A172 (cell line): ENCODE measurements around the gene PNPLA8. TPM values are rescaled to one million over a fixed set of nuclear protein-coding genes. Genes with fewer than 3 reads are reported as not detected.
A peak's percentile ranks its signal among the peaks of the same experiment; 100 is the strongest.
"Not testable (repeated sequence)": the region's sequence is repeated elsewhere in the genome, so short reads cannot be mapped to it uniquely, and the experiment has no call there.

Experiments
- DNase-seq: peaks from one replicate; pipeline ENCODE4 v3.0.0-alpha.2; 2015; ENCODE audit warnings: low spot score
- total RNA-seq: library from RNA; depleted of rRNA; stranded (reverse); fragments of >200 nt; shearing (Covaris generic); gene quantifications from 2 replicates; pipeline ENCODE4 v1.2.3, GENCODE V29; 2014; rRNA removed

The PNPLA8 gene
- total RNA-seq = 27.3 and 40.7 TPM in 2 replicates

- peak; percentile 99 for DNase-seq
These were observed at the start of gene PNPLA8 for GRCh38 chr7:108525985-108526767. Gene PNPLA8 (minus strand): TSS chr7:108526135. CDS start chr7:108515491, 10,644 bp downstream.

GRCh38 chr7:108575156-108575555 is 49.2 kb upstream of the PNPLA8 start:
- no peak for DNase-seq

GRCh38 chr7:108572480-108572879 is 46.5 kb upstream of the PNPLA8 start:
- no peak for DNase-seq

DNA sequence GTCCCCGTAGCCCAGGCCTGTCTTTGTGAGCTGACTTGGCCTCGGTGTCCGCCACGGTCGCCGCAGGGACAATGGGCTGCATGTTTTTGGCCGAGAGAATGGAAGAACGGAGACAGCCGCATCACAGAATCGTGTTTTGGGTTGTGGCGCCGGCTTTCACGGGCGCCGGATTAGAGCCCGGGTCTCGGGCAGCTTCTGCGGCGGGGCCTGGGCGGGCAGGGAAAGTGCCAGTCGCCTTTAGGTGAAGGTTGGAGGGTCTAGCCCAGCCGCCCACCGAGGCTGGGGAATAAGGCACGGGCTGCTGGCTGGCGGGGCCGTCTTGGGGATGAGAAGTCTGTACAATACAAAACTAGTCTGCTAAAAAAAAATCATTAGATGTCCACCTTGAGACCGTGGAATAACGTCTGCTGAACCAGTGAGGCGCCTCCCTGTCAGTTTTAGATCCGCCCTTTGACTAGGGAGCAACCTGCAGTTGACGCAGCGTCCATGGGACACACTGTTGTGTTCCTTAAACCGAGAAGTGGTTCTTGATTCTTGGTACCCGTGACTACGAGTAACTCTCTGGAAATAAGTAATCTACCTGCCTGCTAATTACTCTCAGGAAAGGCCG is 44.3 kb upstream of the PNPLA8 start:
- DNase-seq = peak; percentile 47

GRCh38 chr7:108569381-108570145 is 43.6 kb upstream of the PNPLA8 start, which contains the start of the genes DNAJB9 and THAP5:
Gene DNAJB9 (plus strand): TSS chr7:108569874. CDS start chr7:108571727, 1,853 bp downstream.
Gene THAP5 (minus strand): TSS chr7:108569706. CDS start chr7:108569569, 137 bp downstream.
- peak; percentile 99 for DNase-seq

- DNase-seq = no peak
These were observed 43.0 kb upstream of the PNPLA8 start for GRCh38 chr7:108568801-108569380.

DNA sequence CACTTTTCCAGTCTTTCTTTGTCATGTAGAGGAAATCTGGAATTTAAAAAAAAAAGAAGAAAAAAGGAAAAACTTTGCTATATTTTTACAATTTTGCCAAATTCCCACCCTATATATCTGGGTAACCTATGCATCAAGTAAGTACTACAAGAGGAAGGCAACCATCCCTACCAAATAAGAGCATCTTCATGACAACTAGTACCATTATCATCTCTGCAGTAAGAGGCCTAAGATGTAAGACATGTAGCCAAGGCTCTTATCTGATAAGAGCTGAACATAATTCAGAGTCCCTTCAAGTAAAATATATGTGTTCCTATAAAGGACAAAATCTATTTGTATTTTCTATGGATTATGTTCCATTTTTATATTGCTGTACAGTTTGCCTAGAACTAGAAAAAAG is 40.1 kb upstream of the PNPLA8 start:
- no peak for DNase-seq

- no peak for DNase-seq
These were observed 35.2 kb upstream of the PNPLA8 start for GRCh38 chr7:108561047-108561619.

DNA sequence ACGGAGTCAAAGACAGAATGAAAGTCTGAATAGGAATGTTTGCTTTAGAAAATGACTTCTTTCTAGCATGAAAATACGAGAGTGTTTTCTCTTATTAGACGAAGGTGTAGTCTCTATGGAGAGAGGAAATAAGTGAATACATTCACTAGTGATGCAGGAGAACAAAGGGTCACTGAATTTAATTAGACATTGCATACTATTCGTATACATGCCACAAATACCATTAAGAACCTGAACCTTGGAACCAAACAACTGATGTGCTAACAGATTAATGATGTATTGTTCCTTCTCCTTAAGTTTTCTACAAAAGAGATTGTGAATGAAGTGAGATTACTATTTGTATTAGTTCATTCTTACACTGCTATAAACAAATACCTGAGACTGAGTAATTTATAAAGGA is 33.3 kb upstream of the PNPLA8 start:
- DNase-seq = no peak

GRCh38 chr7:108557617-108558016 is 31.7 kb upstream of the PNPLA8 start:
- DNase-seq = no peak

GRCh38 chr7:108557191-108557590 is 31.3 kb upstream of the PNPLA8 start:
- no peak for DNase-seq

- not testable (repeated sequence) for DNase-seq
These were observed 30.7 kb upstream of the PNPLA8 start for GRCh38 chr7:108556665-108557064.

GRCh38 chr7:108548141-108548896 is 22.4 kb upstream of the PNPLA8 start:
- DNase-seq = not testable (repeated sequence)

- no peak for DNase-seq
These were observed 15.5 kb upstream of the PNPLA8 start for GRCh38 chr7:108541478-108541877.

DNA sequence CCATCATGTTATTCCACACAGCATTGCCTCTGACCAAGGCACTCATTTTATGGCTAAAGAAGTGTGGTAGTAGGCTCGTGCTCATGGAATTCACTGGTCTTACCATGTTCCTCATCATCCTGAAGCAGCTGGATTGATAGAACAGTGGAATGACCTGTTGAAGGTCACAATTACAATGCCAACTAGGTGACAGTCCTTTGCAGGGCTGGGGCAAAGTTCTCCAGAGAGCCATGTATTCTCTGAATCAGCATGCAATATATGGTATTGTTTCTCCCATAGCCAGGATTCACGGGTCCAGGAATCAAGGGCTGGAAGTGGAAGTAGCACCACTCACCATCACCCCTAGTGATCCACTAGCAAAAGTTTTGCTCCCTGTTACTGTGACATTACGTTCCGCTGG is 12.8 kb upstream of the PNPLA8 start:
- DNase-seq = not testable (repeated sequence)

DNA sequence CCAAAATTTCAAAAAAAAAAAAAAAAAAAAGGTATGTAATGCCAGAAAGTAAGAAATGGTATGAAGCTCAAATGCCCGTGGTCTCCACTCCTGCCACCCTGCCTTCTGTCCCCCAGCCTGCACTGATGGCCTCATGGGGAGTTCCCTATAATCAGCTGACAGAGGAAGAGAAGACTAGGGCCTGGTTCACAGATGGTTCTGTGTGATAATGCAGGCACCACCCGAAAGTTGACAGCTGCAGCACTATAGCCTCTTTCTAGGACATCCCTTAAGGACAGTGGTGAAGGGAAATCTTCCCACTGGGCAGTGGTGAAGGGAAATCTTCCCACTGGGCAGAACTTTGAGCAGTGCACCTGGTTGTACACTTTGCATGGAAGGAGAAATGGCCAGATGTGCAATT is 12.3 kb upstream of the PNPLA8 start:
- DNase-seq = not testable (repeated sequence)

GRCh38 chr7:108537229-108537628 is 11.3 kb upstream of the PNPLA8 start:
- DNase-seq = no peak

DNA sequence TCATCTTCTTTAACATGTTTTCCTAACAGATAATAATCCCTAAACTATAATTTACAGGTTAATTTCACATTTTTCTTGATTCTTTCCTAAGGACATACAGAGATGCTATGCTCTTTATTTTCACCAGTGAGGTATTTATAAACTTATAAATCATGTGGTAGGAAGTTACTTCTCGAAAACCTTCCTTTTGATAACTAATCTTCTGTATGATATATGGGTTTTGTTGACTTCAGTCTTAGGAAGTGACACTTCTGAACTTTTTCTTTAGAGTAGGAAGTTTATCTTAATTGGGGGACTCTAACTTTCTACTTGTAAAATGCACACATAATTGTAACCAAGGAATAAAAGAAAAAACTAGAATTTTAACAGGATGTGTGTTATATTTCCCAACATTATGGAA is 9.8 kb upstream of the PNPLA8 start:
- DNase-seq = no peak

- no peak for DNase-seq
These were observed 9.3 kb upstream of the PNPLA8 start for GRCh38 chr7:108535257-108535656.

DNA sequence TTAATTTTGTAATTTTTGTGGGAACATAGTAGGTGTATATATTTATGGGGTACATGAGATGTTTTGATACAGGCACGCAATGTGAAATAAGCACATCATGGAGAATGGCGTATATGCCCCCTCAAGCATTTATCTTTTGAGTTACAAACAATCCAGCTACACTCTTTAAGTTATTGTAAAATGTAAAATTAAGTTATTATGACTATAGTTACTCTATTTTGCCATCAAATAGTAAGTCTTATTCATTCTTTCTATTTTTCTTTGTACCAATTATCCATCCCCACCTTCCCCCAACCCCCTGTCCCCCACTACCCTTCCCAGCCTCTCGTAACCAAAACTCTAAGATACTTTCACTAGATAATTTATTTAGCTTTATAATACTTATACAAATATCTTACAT is 7.8 kb upstream of the PNPLA8 start:
- no peak for DNase-seq

- no peak for DNase-seq
These were observed 3.4 kb upstream of the PNPLA8 start for GRCh38 chr7:108529341-108529740.
